ENCODE results near the gene ULK3.

- TF ChIP-seq POLR2A (IDR thresholded peaks at IDR 0.05; ENCODE audit: low read length) (no peak), GATA1 (IDR thresholded peaks at IDR 0.05; ENCODE audit: low read depth, low read length) (no peak)
Measured at GRCh38 chr15:74829486-74829885, 13.5 kb downstream of the ULK3 start.

Data from erythroblast (primary cell).